PC-3 (cell line): ENCODE measurements around the gene CEP152. TPM values are rescaled to one million over a fixed set of nuclear protein-coding genes. Genes with fewer than 3 reads are reported as not detected.

Source experiments
- ATAC-seq: fragments of 200-7000 bp; cut with Tn5 transposase; 2 replicates; pipeline ENCODE4 v1.9.1; 2020; ENCODE audit warnings: mild to moderate bottlenecking, moderate library complexity
- BruUV-seq: library from RNA; stranded (reverse); fragments of 400-500 nt; replicated peaks from 2 replicates; lab custom pipeline; 2021; lab: Mats Ljungman, UMichigan
- CTCF ChIA-PET: fragments of 300-600 bp; sonication (Branson Sonifier 250); formaldehyde crosslinking; loops from one replicate; lab custom pipeline; 2022; ENCODE audit warnings: antibody characterized with exemption; lab: Charles Lee
- POLR2A ChIA-PET: fragments of 300-600 bp; sonication (Branson Sonifier 250); formaldehyde crosslinking; loops from one replicate; lab custom pipeline; 2022; ENCODE audit warnings: antibody characterized with exemption; ENCODE audit not compliant: unreplicated experiment; lab: Charles Lee
- DNase-seq: peaks from one replicate; pipeline ENCODE4 v3.0.0-alpha.2; 2015
- H2AFZ ChIP-seq: fragments of 300-600 bp; sonication (generic); 2 replicates; pipeline ENCODE4 v1.6.0; 2016; ENCODE audit warnings: antibody characterized with exemption, low read length
- H3F3A ChIP-seq: fragments of 300-600 bp; sonication (generic); one replicate; pipeline ENCODE4 v1.6.0; 2017; ENCODE audit warnings: antibody characterized with exemption, low read length, control low read depth, mild to moderate bottlenecking; ENCODE audit not compliant: unreplicated experiment
- H3K27ac ChIP-seq: fragments of 300-600 bp; sonication (generic); 2 replicates; pipeline ENCODE4 v1.5.1; 2016; ENCODE audit warnings: mild to moderate bottlenecking, low read length
- H3K27me3 ChIP-seq: fragments of 300-600 bp; sonication (generic); 2 replicates; pipeline ENCODE4 v1.6.1; 2016; ENCODE audit warnings: low read length, mixed read lengths
- H3K36me3 ChIP-seq: fragments of 300-600 bp; sonication (generic); 2 replicates; pipeline ENCODE4 v1.6.1; 2016; ENCODE audit warnings: low read depth, mixed run types, low read length, mixed read lengths
- H3K4me1 ChIP-seq: fragments of 300-600 bp; sonication (generic); 2 replicates; pipeline ENCODE4 v1.5.1; 2016; ENCODE audit warnings: low read length; ENCODE audit not compliant: insufficient read depth
- H3K4me2 ChIP-seq: fragments of 300-600 bp; sonication (generic); 2 replicates; pipeline ENCODE4 v1.6.0; 2016; ENCODE audit warnings: low read length
- H3K4me3 ChIP-seq: fragments of 300-600 bp; sonication (generic); 2 replicates; pipeline ENCODE4 v1.5.1; 2016; ENCODE audit warnings: mild to moderate bottlenecking, low read length, mixed read lengths
- H3K79me2 ChIP-seq: fragments of 300-600 bp; sonication (generic); 2 replicates; pipeline ENCODE4 v1.6.1; 2017; ENCODE audit warnings: low read length, mixed read lengths
- H3K9ac ChIP-seq: fragments of 300-600 bp; sonication (generic); 2 replicates; pipeline ENCODE4 v1.6.0; 2016; ENCODE audit warnings: mild to moderate bottlenecking, low read length
- H3K9me2 ChIP-seq: fragments of 300-600 bp; sonication (generic); replicated peaks from 2 replicates; pipeline ENCODE4 v1.6.1; 2016; ENCODE audit warnings: mixed run types, low read length, mixed read lengths
- H3K9me3 ChIP-seq: fragments of 300-600 bp; sonication (generic); 2 replicates; pipeline ENCODE4 v1.6.1; 2016; ENCODE audit warnings: low read length, mixed read lengths
- H4K20me1 ChIP-seq: fragments of 300-600 bp; sonication (generic); 2 replicates; pipeline ENCODE4 v1.6.1; 2016; ENCODE audit warnings: low read length, mixed read lengths
- CTCF ChIP-seq: fragments of 300-600 bp; sonication (generic); conservative IDR thresholded peaks from 2 replicates; pipeline ENCODE4 v1.5.1; 2017; ENCODE audit warnings: antibody characterized with exemption, low read depth, mild to moderate bottlenecking, low read length
- EZH2 ChIP-seq: fragments of 300-600 bp; sonication (generic); IDR thresholded peaks from one replicate; pipeline ENCODE4 v1.6.1; 2017; ENCODE audit warnings: antibody characterized with exemption, mild to moderate bottlenecking, low read length; ENCODE audit not compliant: unreplicated experiment
- EZH2phosphoT487 ChIP-seq: fragments of 300-600 bp; sonication (generic); IDR thresholded peaks from 2 replicates; pipeline ENCODE4 v1.6.1; 2018; ENCODE audit warnings: mild to moderate bottlenecking, antibody characterized with exemption, low read length, borderline replicate concordance
- intact Hi-C: fragments of 100-400 bp; cut with micrococcal nuclease; formaldehyde crosslinking; loops from 2 replicates; pipeline ENCODE4 v1.9.0; 2023
- total RNA-seq: library from RNA; depleted of rRNA; stranded (reverse); fragments of >200 nt; gene quantifications from 2 replicates; pipeline ENCODE4 v1.2.3, GENCODE V29; 2014

CEP152 gene
- total RNA-seq, 1 experiment from 2014 or later, result 7.5 TPM

GRCh38 chr15:48782911-48783310, 28.0 kb downstream of the CEP152 start:
- ChIA-PET CTCF (no interaction called here), POLR2A (no interaction called here)
- no peak overlapping the region for H3K9ac ChIP-seq
- H3K79me2 ChIP-seq, result no peaks in the 10 kb centered on the region
- H3K36me3 ChIP-seq, result peaks cover 27% of the 10 kb centered on the region
- ATAC-seq (no peak), DNase-seq (no peak)
- no peaks in the 10 kb centered on the region for H4K20me1 ChIP-seq
- H3K9me3 ChIP-seq, result no peaks in the 10 kb centered on the region
- TF ChIP-seq EZH2, result no peak
- TF ChIP-seq CTCF, result no peak
- TF ChIP-seq EZH2phosphoT487, result no peak
- H3K4me1 ChIP-seq, result peaks cover 25% of the 10 kb centered on the region
- intact Hi-C loops, result no loop called here
- H3K27me3 ChIP-seq, result no peaks in the 10 kb centered on the region
- no peaks in the 10 kb centered on the region for H3F3A ChIP-seq
- H3K4me3 ChIP-seq, result no peak overlapping the region
- no peak overlapping the region for H3K27ac ChIP-seq
- H3K9me2 ChIP-seq, result no peaks in the 10 kb centered on the region
- H2AFZ ChIP-seq, result no peak overlapping the region
- BruUV-seq, result no TSS peak
- no peak overlapping the region for H3K4me2 ChIP-seq

- no TSS peak for BruUV-seq
- ChIA-PET POLR2A (no interaction called here), CTCF (no interaction called here)
- DNase-seq (peak; percentile 66), ATAC-seq (peak; percentile 53)
- peak overlapping the region; percentile 61 for H3K9ac ChIP-seq
- peak overlapping the region; percentile 92 for H3K27ac ChIP-seq
- no peaks in the 10 kb centered on the region for H3K9me2 ChIP-seq
- no peaks in the 10 kb centered on the region for H3K79me2 ChIP-seq
- H3K4me1 ChIP-seq, result peaks cover 25% of the 10 kb centered on the region
- no peaks in the 10 kb centered on the region for H3F3A ChIP-seq
- H3K27me3 ChIP-seq, result no peaks in the 10 kb centered on the region
- H3K36me3 ChIP-seq, result peaks cover 25% of the 10 kb centered on the region
- no peaks in the 10 kb centered on the region for H4K20me1 ChIP-seq
- H3K4me2 ChIP-seq, result peak overlapping the region; percentile 57
- H3K9me3 ChIP-seq, result no peaks in the 10 kb centered on the region
- no peak overlapping the region for H2AFZ ChIP-seq
- intact Hi-C loops, result loop anchor here (2.0 kb wide), 1 partner anchor 15 kb away; no protein-coding TSS in a partner anchor
- no peak overlapping the region for H3K4me3 ChIP-seq
- no peak for TF ChIP-seq EZH2phosphoT487
- no peak for TF ChIP-seq CTCF
- no peak for TF ChIP-seq EZH2
These were observed 29.3 kb downstream of the CEP152 start for GRCh38 chr15:48781481-48782081.

- Histone ChIP-seq H2AFZ (no peak overlapping the region), H4K20me1 (no peaks in the 10 kb centered on the region), H3F3A (no peaks in the 10 kb centered on the region), H3K79me2 (no peaks in the 10 kb centered on the region), H3K36me3 (peaks cover 25% of the 10 kb centered on the region), H3K27me3 (no peaks in the 10 kb centered on the region), H3K4me3 (no peak overlapping the region), H3K27ac (peak overlapping the region; percentile 92), H3K9me2 (no peaks in the 10 kb centered on the region), H3K9me3 (no peaks in the 10 kb centered on the region), H3K9ac (peak overlapping the region; percentile 61), H3K4me1 (peaks cover 25% of the 10 kb centered on the region), H3K4me2 (peak overlapping the region; percentile 57)
- ATAC-seq, result peak; percentile 61
- DNase-seq, result peak; percentile 77
- intact Hi-C loops, result loop anchor here (2.0 kb wide), 1 partner anchor 16 kb away; no protein-coding TSS in a partner anchor
- BruUV-seq, result no TSS peak
- ChIA-PET POLR2A (no interaction called here), CTCF (no interaction called here)
- TF ChIP-seq CTCF, result no peak
- TF ChIP-seq EZH2phosphoT487, result no peak
- TF ChIP-seq EZH2, result no peak
These were observed 29.9 kb downstream of the CEP152 start for GRCh38 chr15:48781017-48781416.
